Liver (tissue), 9 donors: ENCODE data around the gene HCRTR1. TPM values are rescaled to one million over a fixed set of nuclear protein-coding genes. Genes with fewer than 3 reads are reported as not detected.

Experiments
- DNase-seq: peaks from one replicate; pipeline ENCODE4 v3.0.0-alpha.2; 2017; ENCODE audit warnings: low spot score
- H3K27ac ChIP-seq, 2 donors: one replicate each; pipeline ENCODE4 v1.7.0; 2013; ENCODE audit warnings: inconsistent platforms in 2 of 2, low read length in 2 of 2, control low read depth in 1 of 2, low read depth in 1 of 2, mild to moderate bottlenecking in 1 of 2
- H3K27me3 ChIP-seq, 4 donors: one replicate each; pipeline versions ENCODE4 v1.6.1 to v1.7.0; 2013; ENCODE audit warnings: low read length in 3 of 4, inconsistent platforms in 1 of 4, mild to moderate bottlenecking in 1 of 4, moderate library complexity in 1 of 4; ENCODE audit not compliant: control insufficient read depth in 4 of 4, insufficient read depth in 4 of 4
- H3K36me3 ChIP-seq, 4 donors: one replicate each; pipeline versions ENCODE4 v1.6.1 to v1.7.0; 2013; ENCODE audit warnings: low read length in 3 of 4, mild to moderate bottlenecking in 3 of 4, low read depth in 1 of 4, moderate library complexity in 1 of 4; ENCODE audit not compliant: control insufficient read depth in 4 of 4, insufficient read depth in 3 of 4
- H3K4me1 ChIP-seq, 4 donors: one replicate each; pipeline versions ENCODE4 v1.6.1 to v1.7.0; 2013; ENCODE audit warnings: low read length in 3 of 4, mild to moderate bottlenecking in 3 of 4, moderate library complexity in 1 of 4; ENCODE audit not compliant: control insufficient read depth in 4 of 4, insufficient read depth in 4 of 4
- H3K4me3 ChIP-seq, 3 donors: one replicate each; pipeline versions ENCODE4 v1.6.1 to v1.7.0; 2013; ENCODE audit warnings: low read length in 3 of 3, control low read depth in 1 of 3, low read depth in 1 of 3, mild to moderate bottlenecking in 1 of 3
- H3K9ac ChIP-seq, 2 donors: one replicate each; pipeline ENCODE4 v1.7.0; 2013; ENCODE audit warnings: low read length in 2 of 2, mild to moderate bottlenecking in 2 of 2, moderate library complexity in 2 of 2, control low read depth in 1 of 2, low read depth in 1 of 2
- H3K9me3 ChIP-seq, 4 donors: one replicate each; pipeline versions ENCODE4 v1.6.1 to v1.7.0; 2013; ENCODE audit warnings: low read length in 3 of 4; ENCODE audit not compliant: control insufficient read depth in 4 of 4
- ATF3 ChIP-seq: IDR thresholded peaks from 2 replicates; pipeline ENCODE4 v1.6.1; 2016; ENCODE audit warnings: antibody characterized with exemption
- CTCF ChIP-seq: fragments of 150-350 bp; IDR thresholded peaks from 2 replicates; pipeline ENCODE4 v1.5.1; 2017; ENCODE audit warnings: improper control_type of control experiment, low read depth, low read length; ENCODE audit not compliant: missing input control
- FOXA1 ChIP-seq: IDR thresholded peaks from 2 replicates; pipeline ENCODE4 v1.6.1; 2016; ENCODE audit warnings: antibody characterized with exemption
- FOXA2 ChIP-seq: IDR thresholded peaks from 2 replicates; pipeline ENCODE4 v1.6.1; 2016; ENCODE audit warnings: antibody characterized with exemption
- GABPA ChIP-seq, 2 donors: IDR thresholded peaks in 1 of 2; conservative IDR thresholded peaks in 1 of 2; 2 replicates each; pipeline ENCODE4 v1.6.1; 2016; ENCODE audit warnings: antibody characterized with exemption in 2 of 2, mild to moderate bottlenecking in 1 of 2, moderate library complexity in 1 of 2
- HNF4A ChIP-seq, 2 donors: conservative IDR thresholded peaks; 2 replicates each; pipeline ENCODE4 v1.6.1; 2016; ENCODE audit warnings: antibody characterized with exemption in 2 of 2, mild to moderate bottlenecking in 2 of 2
- HNF4G ChIP-seq: IDR thresholded peaks from 2 replicates; pipeline ENCODE4 v1.6.1; 2016; ENCODE audit warnings: antibody characterized with exemption
- JUND ChIP-seq, 2 donors: IDR thresholded peaks; 2 replicates each; pipeline ENCODE4 v1.6.1; 2016; ENCODE audit warnings: antibody characterized with exemption in 2 of 2
- NR2F2 ChIP-seq: IDR thresholded peaks from 2 replicates; pipeline ENCODE4 v1.6.1; 2016; ENCODE audit warnings: antibody characterized with exemption
- RAD21 ChIP-seq, 2 donors: IDR thresholded peaks; 2 replicates each; pipeline ENCODE4 v1.6.1; 2016; ENCODE audit warnings: antibody characterized with exemption in 2 of 2, mild to moderate bottlenecking in 2 of 2
- RXRA ChIP-seq, 2 donors: IDR thresholded peaks; 2 replicates each; pipeline ENCODE4 v1.6.1; 2017 to 2018; ENCODE audit warnings: antibody characterized with exemption in 2 of 2, mild to moderate bottlenecking in 1 of 2
- SP1 ChIP-seq: IDR thresholded peaks from 2 replicates; pipeline ENCODE4 v1.6.1; 2018; ENCODE audit warnings: antibody characterized with exemption, mild to moderate bottlenecking
- TAF1 ChIP-seq: conservative IDR thresholded peaks from 2 replicates; pipeline ENCODE4 v1.6.1; 2016; ENCODE audit warnings: antibody characterized with exemption, mild to moderate bottlenecking
- YY1 ChIP-seq: IDR thresholded peaks from 2 replicates; pipeline ENCODE4 v1.6.1; 2016; ENCODE audit warnings: antibody characterized with exemption, mild to moderate bottlenecking
- ZBTB33 ChIP-seq: IDR thresholded peaks from 2 replicates; pipeline ENCODE4 v1.6.1; 2016; ENCODE audit warnings: antibody characterized with exemption
- WGBS: extraction: QIAGEN DNeasy Blood & Tissue Kit; methylation state at CpG from one replicate; pipeline ENCODE4 v1.1.7; 2013; 5-methylcytosine and 5-hydroxymethylcytosine counted together
- polyA plus RNA-seq, 2 donors: library from polyadenylated mRNA; stranded (reverse) in 1 of 2; unstranded in 1 of 2; fragments of 200-250 nt in 1 of 2; fragments of >200 nt in 1 of 2; fragmentation: Nextera tagmentation in 1 of 2; extraction: Ambion mirVana in 1 of 2; gene quantifications; one replicate each; pipeline versions ENCODE4 v1.2.1 to v1.2.3, GENCODE V29; 2013 to 2015
- total RNA-seq, 2 donors: library from RNA; depleted of rRNA; stranded (reverse); fragments of >200 nt; gene quantifications; one replicate each; pipeline ENCODE4 v1.2.3, GENCODE V29; 2014
- TF ChIP-seq, protein P1 (sequence below): IDR thresholded peaks from 2 replicates; pipeline ENCODE4 v1.6.1; 2016; ENCODE audit warnings: antibody characterized with exemption, mild to moderate bottlenecking
- donor health status: healthy.
- donor health status: healthy.
- donor health status: healthy.
- donor health status: healthy.
- donor health status: healthy.

The HCRTR1 gene
- total and polyA plus RNA-seq, 4 donors = 0.06 TPM; not detected in 3

DNA sequence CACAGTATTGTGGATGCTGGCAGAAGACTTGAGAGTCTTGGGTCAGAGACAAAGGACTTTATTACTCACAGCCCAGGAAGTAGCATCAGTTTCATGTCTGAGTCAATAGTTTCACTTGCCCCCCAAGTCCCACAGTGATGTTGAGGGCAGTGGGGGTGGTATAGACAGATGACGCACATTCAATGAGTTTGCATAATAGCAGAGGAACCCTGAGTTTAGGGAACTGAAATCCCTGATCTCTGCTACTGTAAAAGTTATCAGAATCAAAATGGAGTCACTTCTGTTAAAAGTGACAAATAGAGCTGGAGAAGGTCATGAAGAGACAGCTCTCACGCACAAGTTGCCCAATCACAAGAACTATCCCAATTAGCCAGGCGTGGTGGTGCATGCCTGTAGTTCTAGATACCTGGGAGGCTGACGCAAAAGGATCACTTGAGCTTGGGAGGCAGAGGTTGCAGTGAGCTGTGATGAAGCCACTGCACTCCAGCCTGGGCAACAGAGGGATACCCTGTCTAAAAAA is 11.5 kb upstream of the HCRTR1 start:
- H3K27me3 ChIP-seq = peaks cover 0 to 3% (median 0%) of the 10 kb centered on the region in 4 donors
- TF ChIP-seq ATF3 = no peak
- no peak for TF ChIP-seq GABPA (IDR thresholded peaks at IDR 0.05 in 1 of 2, conservative IDR thresholded peaks at IDR 0.05 in 1 of 2)
- H3K36me3 ChIP-seq = no peaks in the 10 kb centered on the region
- H3K4me1 ChIP-seq = no peaks in the 10 kb centered on the region
- DNase-seq = no peak
- 86% methylated on average over 4 of the region's 4 CpGs for WGBS
- no peak overlapping the region for H3K9ac ChIP-seq
- H3K27ac ChIP-seq = no peak overlapping the region
- H3K9me3 ChIP-seq = no peaks in the 10 kb centered on the region
- H3K4me3 ChIP-seq = no peak overlapping the region

- no peak for DNase-seq
- TF ChIP-seq JUND (IDR thresholded peaks at IDR 0.05) (no peak), HNF4G (no peak), HNF4A (conservative IDR thresholded peaks at IDR 0.05) (no peak), FOXA1 (no peak), ATF3 (no peak)
- TF ChIP-seq, protein P1, sequence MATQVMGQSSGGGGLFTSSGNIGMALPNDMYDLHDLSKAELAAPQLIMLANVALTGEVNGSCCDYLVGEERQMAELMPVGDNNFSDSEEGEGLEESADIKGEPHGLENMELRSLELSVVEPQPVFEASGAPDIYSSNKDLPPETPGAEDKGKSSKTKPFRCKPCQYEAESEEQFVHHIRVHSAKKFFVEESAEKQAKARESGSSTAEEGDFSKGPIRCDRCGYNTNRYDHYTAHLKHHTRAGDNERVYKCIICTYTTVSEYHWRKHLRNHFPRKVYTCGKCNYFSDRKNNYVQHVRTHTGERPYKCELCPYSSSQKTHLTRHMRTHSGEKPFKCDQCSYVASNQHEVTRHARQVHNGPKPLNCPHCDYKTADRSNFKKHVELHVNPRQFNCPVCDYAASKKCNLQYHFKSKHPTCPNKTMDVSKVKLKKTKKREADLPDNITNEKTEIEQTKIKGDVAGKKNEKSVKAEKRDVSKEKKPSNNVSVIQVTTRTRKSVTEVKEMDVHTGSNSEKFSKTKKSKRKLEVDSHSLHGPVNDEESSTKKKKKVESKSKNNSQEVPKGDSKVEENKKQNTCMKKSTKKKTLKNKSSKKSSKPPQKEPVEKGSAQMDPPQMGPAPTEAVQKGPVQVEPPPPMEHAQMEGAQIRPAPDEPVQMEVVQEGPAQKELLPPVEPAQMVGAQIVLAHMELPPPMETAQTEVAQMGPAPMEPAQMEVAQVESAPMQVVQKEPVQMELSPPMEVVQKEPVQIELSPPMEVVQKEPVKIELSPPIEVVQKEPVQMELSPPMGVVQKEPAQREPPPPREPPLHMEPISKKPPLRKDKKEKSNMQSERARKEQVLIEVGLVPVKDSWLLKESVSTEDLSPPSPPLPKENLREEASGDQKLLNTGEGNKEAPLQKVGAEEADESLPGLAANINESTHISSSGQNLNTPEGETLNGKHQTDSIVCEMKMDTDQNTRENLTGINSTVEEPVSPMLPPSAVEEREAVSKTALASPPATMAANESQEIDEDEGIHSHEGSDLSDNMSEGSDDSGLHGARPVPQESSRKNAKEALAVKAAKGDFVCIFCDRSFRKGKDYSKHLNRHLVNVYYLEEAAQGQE = no peak
Observed at GRCh38 chr1:31607360-31607759, 10.1 kb upstream of the HCRTR1 start.

GRCh38 chr1:31609514-31610118 is 7.9 kb upstream of the HCRTR1 start:
- Histone ChIP-seq H3K9me3 (no peaks in the 10 kb centered on the region), H3K36me3 (no peaks in the 10 kb centered on the region), H3K4me1 (no peaks in the 10 kb centered on the region), H3K27me3 (peaks cover 0 to 3% (median 0%) of the 10 kb centered on the region in 4 donors), H3K4me3 (no peak overlapping the region), H3K9ac (no peak overlapping the region), H3K27ac (no peak overlapping the region)
- TF ChIP-seq HNF4A (conservative IDR thresholded peaks at IDR 0.05) (no peak), CTCF (no peak), NR2F2 (no peak), TAF1 (no peak), SP1 (no peak), GABPA (IDR thresholded peaks at IDR 0.05 in 1 of 2, conservative IDR thresholded peaks at IDR 0.05 in 1 of 2) (no peak), HNF4G (no peak), FOXA2 (no peak), FOXA1 (no peak), JUND (IDR thresholded peaks at IDR 0.05) (no peak), YY1 (no peak), ATF3 (no peak), RXRA (IDR thresholded peaks at IDR 0.05) (no peak), RAD21 (IDR thresholded peaks at IDR 0.05) (no peak), ZBTB33 (no peak)
- no peak for DNase-seq
- WGBS = 43% methylated on average over 1 of the region's 1 CpG

More at GRCh38 chr1:31607360-31607759, 10.1 kb upstream of the HCRTR1 start:
- no peaks in the 10 kb centered on the region for H3K4me1 ChIP-seq
- H3K27me3 ChIP-seq = peaks cover 0 to 3% (median 0%) of the 10 kb centered on the region in 4 donors
- no peak overlapping the region for H3K9ac ChIP-seq
- H3K9me3 ChIP-seq = no peaks in the 10 kb centered on the region
- H3K27ac ChIP-seq = no peak overlapping the region
- WGBS = 92% methylated on average over 5 of the region's 5 CpGs
- H3K36me3 ChIP-seq = no peaks in the 10 kb centered on the region
- no peak overlapping the region for H3K4me3 ChIP-seq
